ENCODE results near the gene HS3ST5.

HS3ST5 gene, protein sequence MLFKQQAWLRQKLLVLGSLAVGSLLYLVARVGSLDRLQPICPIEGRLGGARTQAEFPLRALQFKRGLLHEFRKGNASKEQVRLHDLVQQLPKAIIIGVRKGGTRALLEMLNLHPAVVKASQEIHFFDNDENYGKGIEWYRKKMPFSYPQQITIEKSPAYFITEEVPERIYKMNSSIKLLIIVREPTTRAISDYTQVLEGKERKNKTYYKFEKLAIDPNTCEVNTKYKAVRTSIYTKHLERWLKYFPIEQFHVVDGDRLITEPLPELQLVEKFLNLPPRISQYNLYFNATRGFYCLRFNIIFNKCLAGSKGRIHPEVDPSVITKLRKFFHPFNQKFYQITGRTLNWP

DNA sequence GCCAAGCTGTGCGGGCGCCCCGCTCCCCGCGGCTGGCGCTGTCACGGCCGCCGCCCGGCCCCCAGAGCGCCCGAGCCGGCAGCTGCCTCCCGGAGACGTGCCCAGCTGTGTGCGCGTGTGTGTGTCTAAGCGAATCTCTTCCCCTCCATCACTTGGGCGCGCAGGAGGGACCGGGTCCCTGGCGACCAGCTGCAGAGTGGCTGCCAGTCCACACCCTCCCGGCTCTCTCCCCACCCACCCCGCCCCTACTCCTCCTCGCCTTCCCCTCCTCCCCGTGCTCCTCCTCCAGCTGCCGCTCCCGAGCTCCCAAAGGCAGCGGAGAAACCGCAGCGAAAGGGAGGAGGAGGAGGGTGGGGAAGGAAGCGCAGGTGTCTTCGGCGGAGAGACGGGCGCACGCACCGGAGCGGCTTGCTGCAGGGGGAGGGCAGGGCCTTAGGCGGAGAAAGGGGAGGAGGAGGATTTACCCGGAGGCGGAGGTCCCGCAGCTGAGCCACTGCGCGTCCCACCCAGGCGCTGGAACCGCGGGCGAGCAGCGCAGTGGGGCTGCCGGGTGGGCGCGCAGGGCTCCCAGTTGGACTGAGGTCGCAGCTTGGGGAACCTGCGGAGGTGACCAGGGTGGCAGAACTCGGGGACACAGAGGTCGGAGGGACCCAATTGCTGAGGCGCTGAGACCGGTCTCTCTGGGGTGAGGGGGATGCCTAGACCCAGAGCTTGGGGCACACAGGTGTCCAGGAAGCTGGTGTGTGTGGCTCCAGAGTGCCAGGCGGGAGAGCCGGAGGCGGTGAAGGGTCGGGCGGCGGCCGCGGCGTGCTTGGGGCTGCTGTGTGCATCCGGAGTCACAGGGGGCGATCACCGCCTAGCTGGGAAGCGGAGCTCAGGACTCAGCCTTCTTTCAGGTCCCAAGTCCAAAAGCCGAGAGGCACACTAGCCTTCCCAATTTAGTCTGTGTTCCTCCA lies at the start of gene HS3ST5:
HS3ST5 (minus strand) TSS at position 198 of the 956 bp plus-strand sequence. CDS start 280,178 bp downstream, outside the sequence.
- FAIRE-seq: no peak

DNA sequence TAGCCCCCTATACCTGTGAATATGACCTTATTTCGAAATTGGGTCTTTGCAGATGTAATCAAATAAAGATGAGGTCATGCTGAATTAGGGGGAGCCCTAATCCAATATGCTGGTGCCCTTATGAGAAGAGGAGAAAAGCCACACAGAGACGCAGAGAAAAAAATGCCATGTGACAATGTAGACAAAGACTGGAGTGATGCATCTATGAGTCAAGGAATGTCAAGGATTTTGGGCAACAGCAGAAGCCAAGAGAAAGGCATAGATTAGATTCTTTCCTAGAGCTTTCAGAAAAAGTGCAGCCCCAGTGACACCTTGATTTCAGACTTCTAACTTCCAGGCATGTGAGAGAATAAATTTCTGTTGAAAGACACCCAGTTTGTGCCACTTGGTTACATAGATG lies 47.4 kb upstream of the HS3ST5 start:
- no peak for FAIRE-seq

GRCh38 chr6:114389111-114389510 lies 46.3 kb upstream of the HS3ST5 start:
- FAIRE-seq: no peak

GRCh38 chr6:114382406-114382805 lies 39.6 kb upstream of the HS3ST5 start:
- FAIRE-seq: no peak

DNA sequence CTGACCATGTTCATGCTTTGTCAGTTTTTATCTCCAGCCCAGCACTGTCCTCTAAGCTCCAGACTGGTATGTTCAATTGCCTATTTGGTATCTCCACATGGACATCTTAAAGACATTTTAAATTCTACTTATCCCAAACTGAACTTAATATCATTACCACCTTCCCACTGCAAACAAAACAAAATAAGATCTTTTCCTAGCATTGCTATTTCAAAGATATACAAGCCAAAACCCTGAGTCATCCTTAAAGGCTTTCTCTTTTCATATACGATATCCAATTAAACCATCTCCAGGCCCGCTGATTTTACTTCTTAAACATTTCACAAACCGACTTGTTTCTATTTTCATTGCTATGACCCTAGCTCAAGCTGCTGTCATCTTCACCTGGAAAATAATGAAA lies 35.1 kb upstream of the HS3ST5 start:
- FAIRE-seq: no peak

GRCh38 chr6:114376611-114377175 lies 33.9 kb upstream of the HS3ST5 start:
- no peak for FAIRE-seq

GRCh38 chr6:114375541-114376192 lies 32.8 kb upstream of the HS3ST5 start:
- FAIRE-seq: no peak

GRCh38 chr6:114367315-114367961 lies 24.6 kb upstream of the HS3ST5 start:
- FAIRE-seq: no peak

DNA sequence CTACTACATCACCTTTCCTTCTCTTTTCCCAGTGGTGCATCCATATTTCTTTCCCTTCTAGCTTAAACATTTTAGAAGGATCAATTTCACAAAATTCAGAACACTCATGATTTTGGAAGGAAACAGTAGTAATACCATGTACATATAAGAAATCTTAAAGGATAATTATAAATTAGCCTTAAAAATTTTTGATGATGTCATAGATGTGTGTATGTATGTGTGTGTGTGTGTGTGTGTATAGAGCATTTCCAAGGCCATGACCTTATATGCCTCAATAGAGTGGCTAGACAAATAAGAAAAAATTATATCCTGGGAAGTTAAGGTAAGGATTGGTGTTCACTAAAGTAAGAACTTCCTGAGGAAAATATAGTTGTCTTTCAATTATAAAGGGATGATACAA lies 24.1 kb upstream of the HS3ST5 start:
- no peak for FAIRE-seq

- no peak for FAIRE-seq
These were observed 21.5 kb upstream of the HS3ST5 start for GRCh38 chr6:114364301-114364700.

DNA sequence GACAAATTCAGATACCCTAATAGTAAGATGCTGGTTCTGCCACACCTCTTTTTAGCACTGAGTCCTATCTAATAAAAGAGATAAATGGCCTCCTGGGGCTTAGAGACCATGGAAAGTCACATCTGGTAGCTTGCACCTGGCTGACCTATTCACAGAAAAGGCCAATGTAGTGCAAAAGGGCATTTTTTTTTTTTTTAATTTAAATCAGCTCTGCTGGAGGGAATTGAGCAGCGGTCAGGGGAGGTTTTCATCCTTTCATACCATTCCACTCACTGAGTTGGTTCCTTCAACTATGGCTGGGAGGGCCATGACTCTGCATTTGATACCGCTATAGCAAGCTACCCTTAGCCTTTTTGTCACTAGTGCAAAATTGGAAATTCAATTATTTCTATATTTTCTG lies 20.1 kb upstream of the HS3ST5 start:
- no peak for FAIRE-seq

DNA sequence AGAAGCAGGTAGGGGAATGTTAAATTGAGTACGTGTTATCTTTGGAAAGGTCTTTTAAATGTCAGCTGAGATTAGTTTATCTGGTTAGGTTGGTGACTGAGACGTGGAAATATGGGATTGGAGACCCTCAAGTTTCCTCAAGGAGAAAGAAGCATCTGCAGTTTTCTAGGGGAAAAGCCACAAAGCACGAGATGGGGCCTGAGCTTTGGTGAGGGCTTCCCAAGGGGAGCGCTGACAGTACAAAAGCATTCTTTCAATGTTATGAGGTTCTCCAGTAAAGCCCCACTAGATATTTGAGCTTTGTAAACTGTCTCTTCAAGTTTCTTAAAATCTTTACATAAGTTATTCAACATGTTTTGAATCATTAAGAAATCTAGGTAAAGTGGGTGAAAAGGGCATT lies 19.6 kb upstream of the HS3ST5 start:
- FAIRE-seq: no peak

DNA sequence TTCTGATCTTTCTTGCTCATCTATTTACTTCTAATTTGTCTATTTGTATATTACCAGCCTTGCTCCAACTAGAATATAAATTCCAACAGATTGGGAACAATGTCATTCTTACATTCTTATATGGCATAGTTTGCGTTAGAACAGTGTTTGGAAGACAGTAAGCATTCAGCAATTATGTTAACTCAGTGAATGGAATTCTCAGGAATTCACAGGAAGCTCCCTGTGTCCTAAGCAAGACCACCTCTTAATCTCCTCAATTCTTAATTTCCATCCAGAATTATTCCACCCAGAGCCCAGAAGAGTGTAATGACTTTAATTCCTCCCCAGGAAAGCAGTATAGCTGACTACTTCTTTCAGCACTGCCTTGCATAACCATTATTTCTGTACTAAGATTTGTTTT lies 18.2 kb upstream of the HS3ST5 start:
- FAIRE-seq: no peak

- FAIRE-seq: no peak
These were observed 12.5 kb upstream of the HS3ST5 start for GRCh38 chr6:114355300-114355699.

DNA sequence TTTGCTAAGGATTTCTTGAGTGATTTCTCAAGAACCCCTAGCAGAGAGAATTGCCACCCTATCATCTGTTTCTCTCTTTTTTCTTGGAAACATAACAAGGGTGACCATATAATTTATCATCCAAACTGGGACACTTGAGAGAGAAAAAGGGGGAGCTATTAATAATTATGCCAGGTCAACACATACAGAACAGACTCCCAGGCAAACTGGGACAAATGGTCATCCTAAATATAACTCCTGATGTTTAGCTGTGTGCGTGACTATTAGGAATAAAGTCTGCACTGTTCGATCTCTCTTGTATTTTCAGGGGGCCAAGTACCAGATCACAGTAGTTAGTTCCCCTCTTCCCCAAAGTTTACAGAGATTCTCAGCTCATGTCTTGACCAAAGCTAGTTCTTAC lies 11.7 kb upstream of the HS3ST5 start:
- no peak for FAIRE-seq

GRCh38 chr6:114346451-114346850 lies 3.6 kb upstream of the HS3ST5 start:
- FAIRE-seq: no peak

GRCh38 chr6:114344971-114345275 lies 2.1 kb upstream of the HS3ST5 start:
- FAIRE-seq: no peak

DNA sequence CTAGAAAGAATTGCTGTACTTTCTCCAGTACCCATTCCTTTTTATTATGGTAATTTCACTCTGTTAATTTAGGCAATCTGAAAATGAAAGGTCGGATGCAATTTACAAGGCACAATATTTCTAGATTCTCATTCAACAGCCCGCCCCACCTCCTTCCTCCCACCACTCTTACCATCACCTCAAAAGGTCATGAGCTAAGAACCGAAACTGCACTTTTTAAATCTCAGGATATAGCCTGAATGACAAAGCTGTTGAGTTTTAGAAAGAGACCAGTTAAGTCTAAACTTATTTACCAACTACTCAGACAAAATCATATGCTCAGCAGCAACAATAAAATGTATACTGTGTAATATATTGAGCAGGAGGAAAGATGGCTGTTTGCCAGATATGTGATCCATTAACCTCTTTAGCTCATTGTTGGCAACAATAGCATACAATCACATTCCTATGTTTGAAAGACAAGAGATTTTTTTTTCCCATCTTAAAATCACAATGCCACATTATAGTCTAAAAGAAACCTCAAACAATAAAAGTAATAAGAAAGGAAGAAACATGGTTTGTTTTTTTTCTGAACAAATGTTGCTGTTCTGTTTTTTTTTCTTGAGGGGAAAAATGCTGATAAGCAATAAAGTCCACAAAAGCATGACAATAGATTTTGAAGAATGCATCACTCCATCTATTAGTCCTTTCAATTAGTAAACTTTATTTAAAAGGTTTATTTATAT lies 1.6 kb upstream of the HS3ST5 start:
- FAIRE-seq: no peak

- no peak for FAIRE-seq
These were observed 940 bp upstream of the HS3ST5 start for GRCh38 chr6:114343782-114344144.

GRCh38 chr6:114342086-114342825 lies 567 bp downstream of the HS3ST5 start:
- FAIRE-seq: no peak

DNA sequence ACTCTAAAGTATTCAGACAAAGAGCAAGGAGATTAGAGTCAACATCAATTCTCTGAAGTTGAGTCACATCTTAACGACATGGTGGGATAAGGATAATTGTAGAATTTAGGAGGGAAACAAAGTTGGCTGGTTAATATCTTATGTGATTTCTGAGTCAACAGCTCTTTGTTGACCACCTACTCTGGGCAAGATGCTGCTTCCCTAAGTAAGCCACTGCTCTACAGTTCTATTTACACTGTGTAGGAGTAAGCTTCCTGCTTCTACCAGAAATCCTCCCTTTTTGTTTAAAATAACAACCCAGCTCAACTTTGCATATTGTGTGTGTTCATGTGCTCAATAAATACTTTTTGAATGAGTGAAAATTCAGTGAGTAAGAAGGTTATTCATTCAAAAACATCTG lies 3.1 kb downstream of the HS3ST5 start:
- no peak for FAIRE-seq
